Left lobe of liver (tissue), 2 donors: Measurements from ENCODE around the gene C10orf143. TPM values are rescaled to one million over a fixed set of nuclear protein-coding genes. Genes with fewer than 3 reads are reported as not detected.

Experiments
- ATAC-seq: fragments of 200-7000 bp; cut with Tn5 transposase; one replicate; pipeline ENCODE4 v1.9.1; 2020; ENCODE audit warnings: mild to moderate bottlenecking, moderate library complexity
- DNase-seq: peaks from one replicate; pipeline ENCODE4 v3.0.0-alpha.2; 2020; ENCODE audit warnings: low spot score
- total RNA-seq: library from RNA; stranded (reverse); gene quantifications from one replicate; pipeline ENCODE4 v1.2.1, GENCODE V29; 2021
- donor health status: DM: no; HTN: no; CAD: no; lungs with moderate emphysema.
- donor health status: DM: no; HTN: yes; CAD: no.

C10orf143 gene
- total RNA-seq, 1 donor from 2014 or later = 2.9 TPM

GRCh38 chr10:130016993-130017630 is 93.5 kb downstream of the C10orf143 start:
- ATAC-seq (no peak), DNase-seq (no peak)

GRCh38 chr10:130016095-130016494 is 94.5 kb downstream of the C10orf143 start:
- ATAC-seq = no peak
- DNase-seq = no peak

GRCh38 chr10:130015075-130015695 is 95.4 kb downstream of the C10orf143 start:
- ATAC-seq = no peak
- no peak for DNase-seq

GRCh38 chr10:130014263-130015074 is 96.2 kb downstream of the C10orf143 start:
- ATAC-seq (no peak), DNase-seq (no peak)

Other genes with a start within 250 kb of the C10orf143 start
- gene EBF3, start 146.6 kb downstream of the C10orf143 start, total RNA-seq = not detected
- gene GLRX3, start 25.6 kb upstream of the C10orf143 start, total RNA-seq = 23.9 TPM